NCI-H526 (cell line): ENCODE measurements around the gene IL3RA.
"Not testable (repeated sequence)": the region's sequence is repeated elsewhere in the genome, so short reads cannot be mapped to it uniquely, and the experiment has no call there.

ENCODE experiments used
- DNase-seq, 2 experiments: peaks; one replicate each; lab custom pipeline; 2025; lab: John Stamatoyannopoulos, UW

Gene IL3RA

DNA sequence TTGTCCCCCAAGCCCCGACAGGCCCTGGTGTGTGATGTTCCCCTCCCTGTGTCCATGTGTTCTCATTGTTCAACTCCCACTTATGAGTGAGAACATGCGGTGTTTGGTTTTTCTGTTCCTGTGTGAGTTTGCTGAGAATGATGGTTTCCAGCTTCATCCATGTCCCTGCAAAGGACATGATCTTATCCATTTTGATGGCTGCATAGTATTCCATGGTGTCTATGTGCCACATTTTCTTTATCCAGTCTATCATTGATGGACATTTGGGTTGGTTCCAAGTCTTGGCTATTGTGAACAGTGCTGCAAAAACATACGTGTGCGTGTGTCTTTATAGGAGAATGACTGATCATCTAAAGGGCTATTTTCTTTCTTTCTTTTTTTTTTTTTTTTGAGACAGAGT lies 4.2 kb upstream of the IL3RA start:
- DNase-seq = not testable (repeated sequence)

DNA sequence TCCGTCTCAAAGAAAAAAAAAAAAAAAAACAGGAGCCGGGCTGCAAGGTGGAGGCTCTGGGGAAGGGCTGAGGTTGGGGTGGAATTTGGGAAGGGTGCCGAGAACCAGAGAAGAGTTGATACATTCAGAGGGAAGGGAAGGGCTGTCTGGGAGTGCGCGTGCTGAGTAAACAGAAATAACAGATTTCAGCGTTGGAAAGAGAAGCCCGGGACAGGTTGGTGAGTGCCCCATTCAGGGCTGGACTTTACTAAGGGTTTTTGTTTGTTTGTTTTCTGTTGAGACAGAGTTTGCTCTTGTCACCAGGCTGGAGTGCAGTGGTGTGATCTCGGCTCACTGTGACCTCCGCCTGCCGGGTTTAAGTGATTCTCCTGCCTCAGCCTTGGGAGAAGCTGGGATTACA lies 1.7 kb upstream of the IL3RA start:
- no peak for DNase-seq

DNA sequence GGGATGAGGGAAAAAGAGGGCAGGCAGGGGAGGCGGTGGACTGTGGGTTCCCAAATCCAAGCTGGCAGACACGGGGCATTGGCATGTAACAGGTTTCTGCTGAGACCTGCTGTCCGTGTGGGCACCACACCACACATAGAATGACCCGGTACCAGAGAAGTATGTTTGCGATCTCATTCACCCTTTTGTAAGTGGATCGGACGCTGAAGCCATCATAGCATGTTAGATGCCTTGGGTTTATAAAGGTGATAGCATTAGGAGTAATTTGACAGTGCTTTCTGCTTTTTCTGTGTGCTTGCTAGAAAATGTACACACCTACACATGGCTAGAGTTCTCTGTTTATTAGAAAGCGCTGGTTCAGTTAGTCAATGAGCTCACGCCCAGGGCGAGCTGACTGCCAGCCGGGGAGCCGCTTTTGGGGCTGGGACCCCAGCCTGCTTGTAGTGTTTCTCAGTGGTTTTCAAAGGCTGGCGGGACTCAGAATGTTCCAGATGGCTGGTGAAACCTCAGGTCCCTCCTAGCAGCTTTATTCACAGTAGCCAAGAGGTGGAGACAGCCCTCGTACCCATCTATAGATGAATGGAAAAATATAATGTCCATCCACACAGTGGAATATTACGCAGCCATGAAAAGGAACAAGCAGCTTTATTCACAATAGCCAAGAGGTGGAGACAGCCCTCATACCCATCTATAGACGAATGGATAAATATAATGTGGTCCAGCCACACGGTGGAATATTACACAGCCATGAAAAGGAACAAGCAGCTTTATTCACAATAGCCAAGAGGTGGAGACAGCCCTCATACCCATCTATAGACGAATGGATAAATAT lies 579 bp downstream of the IL3RA start:
- no peak for DNase-seq

DNA sequence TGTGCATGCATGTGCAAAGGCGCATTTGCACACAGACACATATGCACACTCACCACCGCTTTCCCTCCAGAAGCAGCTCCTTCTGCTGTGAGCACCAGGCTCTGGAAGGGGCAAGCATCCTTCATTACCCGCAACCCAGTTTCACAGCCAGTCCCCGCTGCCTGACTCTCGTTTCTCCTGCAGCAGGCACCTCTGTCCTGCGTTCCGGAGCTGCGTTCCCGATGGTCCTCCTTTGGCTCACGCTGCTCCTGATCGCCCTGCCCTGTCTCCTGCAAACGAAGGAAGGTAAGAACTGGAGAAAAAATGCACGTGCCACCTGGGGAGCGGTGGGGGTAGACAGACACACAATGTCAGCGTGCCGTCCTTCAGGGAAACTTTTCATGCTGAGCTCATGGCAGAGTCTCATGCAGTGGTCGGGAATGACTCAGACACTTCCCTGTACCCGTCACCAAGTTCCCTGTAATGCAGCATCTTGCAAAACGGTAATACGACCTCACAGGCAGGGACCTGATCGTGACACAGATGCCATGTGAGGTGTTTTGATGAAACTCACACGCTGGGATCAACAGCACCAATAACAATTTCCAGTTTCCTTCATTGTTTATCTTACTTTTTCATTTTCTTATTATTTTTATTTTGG lies 5.1 kb downstream of the IL3RA start:
- DNase-seq = no peak

DNA sequence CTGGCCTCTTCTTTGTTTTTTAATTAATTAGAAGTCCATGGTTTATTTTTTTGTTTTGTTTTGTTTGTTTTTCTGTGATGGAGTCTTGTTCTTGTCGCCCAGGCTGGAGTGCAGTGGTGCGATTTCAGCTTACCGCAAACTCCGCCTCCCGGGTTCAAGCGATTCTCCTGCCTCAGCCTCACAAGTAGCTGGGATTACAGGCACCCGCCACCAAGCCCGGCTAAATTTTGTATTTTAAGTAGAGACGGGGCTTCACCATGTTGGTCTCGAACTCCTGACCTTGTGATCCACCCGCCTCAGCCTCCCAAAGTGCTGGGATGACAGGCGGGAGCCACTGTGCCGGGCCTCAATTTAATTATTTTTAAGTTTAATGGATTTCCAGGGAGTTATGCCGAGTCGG lies 13.0 kb downstream of the IL3RA start:
- not testable (repeated sequence) for DNase-seq

DNA sequence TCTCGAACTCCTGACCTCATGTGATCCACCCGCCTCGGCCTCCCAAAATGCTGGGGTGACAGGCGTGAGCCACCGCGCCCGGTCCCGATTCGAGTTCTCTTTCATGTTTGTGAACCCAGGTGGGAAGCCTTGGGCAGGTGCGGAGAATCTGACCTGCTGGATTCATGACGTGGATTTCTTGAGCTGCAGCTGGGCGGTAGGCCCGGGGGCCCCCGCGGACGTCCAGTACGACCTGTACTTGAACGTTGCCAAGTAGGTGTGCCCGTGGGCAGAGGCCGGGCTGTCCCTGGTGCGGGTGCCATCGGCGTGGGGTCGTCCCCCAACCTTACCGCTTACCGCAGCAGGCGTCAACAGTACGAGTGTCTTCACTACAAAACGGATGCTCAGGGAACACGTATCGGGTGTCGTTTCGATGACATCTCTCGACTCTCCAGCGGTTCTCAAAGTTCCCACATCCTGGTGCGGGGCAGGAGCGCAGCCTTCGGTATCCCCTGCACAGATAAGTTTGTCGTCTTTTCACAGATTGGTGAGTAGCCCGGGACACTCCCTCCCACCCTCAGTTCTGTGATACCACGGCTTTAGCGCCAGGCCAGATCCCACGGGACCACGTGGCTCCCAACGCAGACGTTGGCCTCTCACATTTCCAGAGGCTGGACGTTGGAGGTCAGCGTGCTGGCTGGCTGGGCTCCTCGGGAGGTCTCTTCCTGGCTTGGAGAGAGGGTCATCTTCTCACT lies 15.6 kb downstream of the IL3RA start:
- no peak for DNase-seq

DNA sequence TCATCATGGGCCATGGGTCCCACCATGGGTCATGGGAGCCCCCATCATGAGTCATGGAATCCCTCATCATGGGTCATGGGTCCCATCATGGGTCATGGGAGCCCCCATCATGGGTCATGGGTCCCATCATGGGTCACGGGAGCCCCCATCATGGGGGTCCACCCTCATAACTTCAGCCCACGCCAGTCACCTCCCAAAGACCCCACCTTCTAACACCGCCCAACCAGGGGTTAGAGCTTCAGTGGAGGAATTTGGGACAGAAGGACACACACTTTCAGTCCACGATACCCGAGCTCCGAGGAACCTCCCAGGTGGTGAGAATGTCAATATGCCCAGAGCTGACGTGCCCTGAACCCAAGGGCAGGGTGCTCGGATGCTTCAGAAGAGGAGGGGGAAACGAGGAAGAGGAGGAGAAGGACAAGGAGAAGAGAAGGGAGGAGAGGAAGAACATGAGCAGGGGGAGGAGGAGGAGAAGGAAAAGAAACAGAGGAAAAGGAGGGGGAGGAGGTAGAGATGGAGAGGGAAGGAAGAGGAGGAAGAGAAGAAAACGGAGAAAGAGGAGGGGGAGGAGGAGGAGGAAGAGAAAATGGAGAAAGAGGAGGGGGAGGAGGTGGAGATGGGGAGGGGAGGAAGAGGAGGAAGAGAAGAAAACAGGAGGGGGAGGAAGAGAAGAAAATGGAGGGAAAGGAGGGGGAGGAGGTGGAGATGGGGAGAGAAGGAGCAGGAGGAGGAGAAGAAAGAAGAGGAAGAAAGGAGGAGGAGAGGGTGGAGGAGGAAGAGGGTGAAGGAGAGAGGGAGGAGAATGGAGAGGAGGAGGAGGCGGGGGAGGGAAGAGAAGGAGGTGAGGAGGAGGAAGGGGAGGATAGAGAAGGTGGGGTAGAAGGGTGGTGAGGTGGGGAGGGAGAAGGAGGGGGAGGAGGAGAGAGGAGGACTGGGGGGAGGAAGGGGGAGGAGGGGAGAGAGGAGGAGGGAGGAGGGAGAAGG lies 17.7 kb downstream of the IL3RA start:
- no peak for DNase-seq

DNA sequence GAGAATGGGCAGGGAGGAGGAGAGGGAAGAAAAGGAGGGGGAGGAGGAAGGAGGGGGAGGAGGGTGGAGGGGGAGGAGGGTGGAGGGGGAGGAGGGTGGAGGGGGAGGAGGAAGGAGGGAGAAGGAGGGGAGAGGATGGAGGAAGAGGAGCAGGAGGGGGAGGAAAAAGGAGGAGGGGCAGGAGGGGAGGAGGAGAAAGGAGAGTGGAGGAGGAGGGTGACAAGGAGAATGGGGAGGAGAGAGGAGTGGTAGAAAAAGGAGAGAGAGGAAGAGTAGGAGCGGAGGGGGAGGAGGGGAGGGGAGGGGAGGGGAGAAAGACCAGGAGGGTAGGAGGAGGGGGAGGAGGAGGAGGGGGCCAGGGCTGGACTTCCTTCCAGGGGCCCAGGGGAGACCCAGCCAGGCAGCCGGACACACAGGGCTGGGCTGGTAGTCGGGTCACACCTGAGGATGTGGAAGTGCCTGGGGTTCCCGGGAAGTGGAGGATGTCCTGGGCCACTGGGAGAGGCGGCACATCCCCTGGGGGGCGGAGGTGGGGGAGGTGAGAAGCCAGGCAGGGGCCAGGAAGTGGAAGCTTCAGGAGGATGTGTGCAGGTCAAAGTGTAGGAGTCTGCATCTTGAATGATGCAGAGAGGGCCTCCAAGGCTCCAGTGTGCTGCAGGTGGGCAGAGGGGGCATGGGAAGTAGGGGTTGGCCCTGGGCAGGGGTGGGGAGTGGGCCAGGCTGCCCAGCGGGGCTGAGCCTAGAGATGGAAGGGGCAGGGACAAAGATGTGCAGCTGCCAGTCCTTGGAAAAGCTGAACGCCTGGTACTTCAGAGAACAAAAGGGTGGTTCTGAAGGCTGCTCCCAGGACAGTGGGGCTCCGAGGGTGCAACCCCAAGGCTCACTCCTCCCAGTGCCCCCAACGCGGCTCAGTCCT lies 18.8 kb downstream of the IL3RA start:
- DNase-seq = no peak

DNA sequence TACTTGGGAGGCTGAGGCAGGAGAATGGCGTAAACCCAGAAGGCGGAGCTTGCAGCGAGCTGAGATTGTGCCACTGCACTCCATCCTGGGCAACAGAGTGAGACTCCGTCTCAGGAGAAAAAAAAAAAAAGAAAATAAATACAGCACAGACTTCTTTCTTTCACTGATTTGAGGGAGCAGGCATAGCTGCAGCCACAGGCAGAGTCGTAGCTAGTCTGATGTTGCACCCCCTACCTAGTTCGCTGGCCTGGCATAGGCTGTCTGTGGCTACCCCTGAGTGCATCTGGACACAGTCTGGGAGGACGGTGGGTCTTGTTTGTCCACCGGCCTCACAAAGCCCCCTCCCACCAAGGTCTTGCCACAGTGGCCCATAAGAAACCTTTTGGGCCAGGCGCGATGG lies 21.4 kb downstream of the IL3RA start:
- DNase-seq = no peak

DNA sequence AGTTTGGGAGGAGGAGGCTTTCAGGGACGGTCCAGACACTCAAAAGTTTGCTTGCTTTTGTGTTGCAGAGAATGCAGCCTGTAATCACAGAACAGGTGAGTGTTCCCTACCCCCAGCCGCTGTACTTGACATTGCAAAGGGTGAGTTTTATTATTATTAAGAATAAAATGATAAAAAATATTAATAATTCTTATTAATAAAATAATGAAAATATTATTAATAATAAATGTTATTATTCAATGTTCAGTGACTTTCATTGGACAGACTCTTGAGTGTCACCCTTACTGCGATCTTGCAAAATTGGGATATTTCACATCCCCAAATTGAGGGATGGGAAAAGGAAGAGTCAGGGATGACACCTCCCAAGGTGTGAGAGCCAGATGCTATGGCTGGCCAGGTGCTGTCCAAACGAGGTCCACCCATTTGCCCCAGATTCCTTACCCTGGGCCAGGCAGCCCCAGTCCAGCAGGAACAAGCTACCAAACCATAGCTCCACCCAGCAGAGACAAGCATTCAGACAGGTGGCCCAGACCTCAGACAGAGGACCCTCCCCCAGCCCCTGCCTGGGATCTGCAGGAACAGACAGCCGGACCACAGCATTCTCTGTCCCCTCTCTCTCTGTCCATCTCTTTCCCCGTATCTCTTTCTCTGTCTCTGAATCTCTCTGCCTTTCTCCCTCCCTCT lies 22.4 kb downstream of the IL3RA start:
- no peak for DNase-seq

DNA sequence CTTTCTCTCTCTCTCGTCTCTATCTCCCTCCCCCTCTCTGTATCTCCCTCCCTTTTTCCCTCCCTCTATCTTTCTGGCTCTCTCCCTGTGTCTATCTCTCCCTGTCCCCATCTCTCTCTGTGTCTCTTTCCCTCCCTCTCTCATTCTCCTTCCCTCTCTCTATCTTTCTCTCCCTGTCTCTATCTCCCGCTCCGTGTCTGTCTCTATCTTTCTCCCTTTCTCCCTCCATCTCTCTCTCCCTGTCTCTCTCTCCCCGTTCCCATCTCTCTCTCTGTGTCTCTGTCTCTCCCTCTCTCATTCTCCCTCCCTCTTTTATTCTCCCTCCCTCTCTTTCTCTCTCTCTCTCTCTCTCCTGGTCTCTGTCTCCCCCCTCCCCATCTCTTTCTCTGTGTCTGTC lies 22.9 kb downstream of the IL3RA start:
- no peak for DNase-seq

DNA sequence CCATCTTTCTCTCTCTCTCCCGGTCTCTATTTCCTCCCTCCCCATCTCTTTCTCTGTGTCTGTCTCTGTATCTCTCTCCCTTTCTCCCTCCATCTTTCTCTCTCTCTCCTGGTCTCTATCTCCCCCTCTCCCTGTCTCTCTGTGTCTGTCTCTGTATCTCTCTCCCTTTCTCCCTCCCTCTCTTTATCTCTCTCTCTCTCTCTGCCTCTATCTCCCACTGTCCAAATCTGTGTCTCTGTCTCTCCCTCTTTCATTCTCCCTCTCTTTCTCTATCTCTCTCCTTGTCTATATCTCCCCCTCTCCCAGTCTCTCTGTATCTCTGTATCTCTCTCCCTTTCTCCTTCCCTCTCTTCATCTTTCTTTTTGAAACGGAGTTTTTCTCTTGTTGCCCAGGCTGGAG lies 23.6 kb downstream of the IL3RA start:
- DNase-seq = no peak

DNA sequence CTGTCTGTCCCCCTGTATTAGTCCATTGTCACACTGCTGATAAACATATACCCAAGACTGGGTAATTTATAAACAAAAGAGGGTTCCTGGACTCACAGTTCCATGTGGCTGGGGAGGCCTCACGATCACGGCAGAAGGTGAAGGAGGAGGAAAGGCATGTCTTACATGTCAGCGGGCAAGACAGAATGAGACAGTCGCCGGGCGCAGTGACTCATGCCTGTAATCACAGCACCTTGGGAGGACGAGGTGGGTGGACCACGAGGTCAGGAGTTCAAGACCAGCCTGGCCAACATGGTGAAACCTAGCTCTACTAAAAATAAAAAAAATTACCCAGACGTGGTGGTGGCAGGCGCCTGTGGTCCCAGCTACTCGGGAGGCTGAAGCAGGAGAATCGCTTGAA lies 24.7 kb downstream of the IL3RA start:
- DNase-seq = no peak

DNA sequence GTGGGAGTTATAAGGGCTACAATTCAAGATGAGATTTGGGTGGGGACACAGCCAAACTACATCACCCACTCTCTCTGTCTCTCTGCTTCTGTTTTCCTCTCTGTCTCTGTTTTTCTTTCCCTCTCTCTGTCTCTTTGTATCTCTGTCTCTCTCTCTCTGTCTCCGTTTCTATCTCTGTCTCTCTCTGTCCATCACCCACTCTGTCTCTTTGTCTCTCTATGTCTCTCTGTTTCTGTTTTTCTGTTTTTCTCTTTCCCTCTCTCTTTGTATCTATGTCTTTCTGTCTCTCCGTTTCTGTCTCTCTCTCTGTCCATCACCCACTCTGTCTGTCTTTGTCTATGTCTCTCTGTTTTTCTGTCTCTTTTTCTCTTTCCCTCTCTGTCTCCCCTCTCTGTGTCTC lies 25.3 kb downstream of the IL3RA start:
- no peak for DNase-seq

DNA sequence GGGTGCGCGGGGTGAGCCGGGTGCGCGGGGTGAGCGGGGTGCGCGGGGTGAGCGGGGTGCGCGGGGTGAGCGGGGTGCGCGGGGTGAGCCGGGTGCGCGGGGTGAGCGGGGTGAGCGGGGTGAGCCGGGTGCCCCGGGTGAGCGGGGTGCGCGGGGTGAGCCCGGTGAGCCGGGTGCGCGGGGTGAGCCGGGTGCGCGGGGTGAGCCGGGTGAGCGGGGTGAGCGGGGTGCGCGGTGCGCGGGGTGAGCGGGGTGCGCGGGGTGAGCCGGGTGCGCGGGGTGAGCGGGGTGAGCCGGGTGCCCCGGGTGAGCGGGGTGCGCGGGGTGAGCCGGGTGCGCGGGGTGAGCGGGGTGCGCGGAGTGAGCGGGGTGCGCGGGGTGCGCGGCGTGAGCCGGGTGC lies 29.8 kb downstream of the IL3RA start:
- DNase-seq = not testable (repeated sequence)

DNA sequence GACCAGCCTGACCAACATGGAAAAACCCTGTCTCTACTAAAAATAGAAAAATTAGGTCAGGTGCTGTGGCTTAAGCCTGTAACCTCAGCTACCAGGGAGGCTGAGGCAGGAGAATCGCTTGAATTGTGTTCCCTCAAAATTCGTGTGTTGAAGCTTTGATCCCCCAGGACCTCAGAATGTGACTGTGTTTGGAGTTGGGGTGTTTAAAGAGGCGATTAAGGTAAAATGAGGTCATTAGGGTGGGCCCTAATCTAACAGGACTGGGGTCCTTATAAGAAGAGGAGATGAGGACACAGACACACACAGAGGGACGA lies 31.8 kb downstream of the IL3RA start:
- DNase-seq = no peak

DNA sequence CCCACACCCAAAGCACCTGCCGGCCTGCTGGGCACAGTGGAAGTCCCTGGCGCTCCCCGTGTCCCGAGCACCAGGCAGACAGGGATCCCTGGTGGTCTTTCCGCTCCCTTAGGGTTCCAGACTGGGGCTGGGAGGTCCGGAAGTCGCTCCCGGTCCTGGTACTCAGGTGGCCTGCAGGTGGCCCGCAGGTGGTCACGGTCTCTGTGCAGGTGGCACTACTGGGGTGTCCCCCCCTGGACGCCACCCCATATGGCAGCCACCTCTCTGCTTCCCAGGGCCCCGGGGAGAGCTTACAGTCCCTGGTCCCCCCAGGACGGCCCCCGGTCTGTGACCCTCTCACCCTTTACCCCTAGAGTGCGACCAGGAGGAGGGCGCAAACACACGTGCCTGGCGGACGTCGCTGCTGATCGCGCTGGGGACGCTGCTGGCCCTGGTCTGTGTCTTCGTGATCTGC lies 41.7 kb downstream of the IL3RA start:
- no peak for DNase-seq

DNA sequence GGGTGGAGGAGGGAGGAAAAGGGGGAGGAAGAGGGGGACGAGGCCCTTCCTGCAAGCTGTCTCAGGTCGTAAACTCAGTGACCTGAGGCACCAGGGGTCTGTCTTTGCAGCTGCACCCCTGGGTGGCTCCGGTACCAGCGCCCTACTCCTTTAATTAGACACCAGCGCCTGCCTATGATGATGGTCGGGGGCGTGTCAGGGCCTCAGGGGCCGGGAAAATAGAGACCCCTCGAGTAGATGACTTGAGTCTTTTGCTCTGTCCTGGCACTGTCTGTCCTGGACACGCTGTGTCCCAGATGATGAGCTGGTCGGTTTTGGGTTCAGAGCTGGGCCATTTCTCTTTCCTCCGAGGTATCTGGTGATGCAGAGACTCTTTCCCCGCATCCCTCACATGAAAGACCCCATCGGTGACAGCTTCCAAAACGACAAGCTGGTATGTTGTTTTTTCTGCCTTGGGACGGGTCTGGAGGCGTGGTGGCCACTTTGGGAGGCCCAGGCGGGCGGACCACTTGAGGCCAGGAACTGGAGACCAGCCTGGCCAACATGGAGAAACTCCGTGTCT lies 44.2 kb downstream of the IL3RA start:
- no peak for DNase-seq

DNA sequence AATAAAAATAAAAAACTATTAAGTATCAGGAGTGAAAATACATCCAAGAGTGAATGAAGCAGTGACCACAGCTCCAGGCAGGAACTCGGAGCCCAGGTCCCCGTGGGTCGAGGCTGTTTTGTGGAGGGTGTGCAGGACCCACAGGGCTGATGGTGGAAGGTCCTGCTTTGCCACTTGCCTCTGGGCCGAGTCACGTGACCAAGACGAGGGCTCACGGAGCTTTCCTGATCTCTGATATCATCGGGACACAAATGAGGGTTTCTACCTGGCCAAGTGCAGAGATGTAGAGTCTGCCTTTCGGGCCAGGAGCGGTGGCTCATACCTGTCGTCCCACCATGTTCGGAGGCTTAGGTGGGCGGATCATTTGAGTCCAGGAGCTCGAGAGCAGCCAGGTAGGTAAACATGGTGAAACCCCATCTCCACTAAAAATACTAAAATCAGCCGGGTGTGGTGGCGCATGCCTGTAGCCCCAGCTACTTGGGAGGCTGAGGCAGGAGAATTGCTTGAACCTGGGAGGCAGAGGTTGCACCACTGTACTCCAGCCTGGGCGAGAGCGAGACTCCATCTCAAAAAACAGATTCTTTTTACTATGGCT lies 48.2 kb downstream of the IL3RA start:
- DNase-seq = no peak
